Esophagus muscularis mucosa (tissue), 4 donors: ENCODE results near the gene LMO4. TPM values are rescaled to one million over a fixed set of nuclear protein-coding genes. Genes with fewer than 3 reads are reported as not detected.

Source experiments
- DNase-seq: peaks from one replicate; pipeline ENCODE4 v3.0.0-alpha.2; 2017; ENCODE audit errors: extremely low spot score
- H3K27ac ChIP-seq, 4 donors: fragments of 200-600 bp; sonication (generic); replicated peaks in 1 of 4; 1 replicate in 3 of 4; 2 replicates in 1 of 4; pipeline ENCODE4 v1.5.1; 2016 to 2019; ENCODE audit warnings: mild to moderate bottlenecking in 1 of 4
- H3K27me3 ChIP-seq, 4 donors: fragments of 200-600 bp; sonication (generic); one replicate each; pipeline versions ENCODE4 v1.5.1 to v1.6.0; 2016 to 2019
- H3K36me3 ChIP-seq, 4 donors: fragments of 200-600 bp; sonication (generic); one replicate each; pipeline ENCODE4 v1.5.1; 2016 to 2019
- H3K4me1 ChIP-seq, 4 donors: fragments of 200-600 bp; sonication (generic); one replicate each; pipeline ENCODE4 v1.5.1; 2016 to 2019
- H3K4me3 ChIP-seq, 4 donors: fragments of 200-600 bp; sonication (generic); 1 replicate in 2 of 4; 2 replicates in 2 of 4; pipeline ENCODE4 v1.5.1; 2016 to 2019; ENCODE audit warnings: mild to moderate bottlenecking in 4 of 4, moderate library complexity in 1 of 4
- H3K9me3 ChIP-seq, 4 donors: fragments of 200-600 bp; sonication (generic); 1 replicate in 3 of 4; 2 replicates in 1 of 4; pipeline ENCODE4 v1.5.1; 2016 to 2019
- EP300 ChIP-seq: sonication (generic); formaldehyde crosslinking; IDR thresholded peaks from one replicate; pipeline ENCODE4 v1.6.1; 2017; ENCODE audit warnings: antibody characterized with exemption
- POLR2A ChIP-seq: fragments of 450-650 bp; IDR thresholded peaks from one replicate; pipeline ENCODE4 v1.6.1; 2017; ENCODE audit warnings: antibody characterized with exemption, moderate library complexity, mild to moderate bottlenecking, low read depth
- POLR2AphosphoS5 ChIP-seq, 2 donors: sonication (generic); formaldehyde crosslinking; IDR thresholded peaks; one replicate each; pipeline ENCODE4 v1.6.1; 2017; ENCODE audit warnings: antibody characterized with exemption in 2 of 2
- WGBS: methylation state at CpG from one replicate; pipeline ENCODE4 v1.1.5; 2018; 5-methylcytosine and 5-hydroxymethylcytosine counted together
- intact Hi-C: fragments of 100-400 bp; cut with DNase I; formaldehyde crosslinking; loops from one replicate; pipeline ENCODE4 v1.15.1; 2023
- total RNA-seq, 4 donors: library from RNA; depleted of rRNA; stranded (reverse); fragments of >200 nt; gene quantifications; one replicate each; pipeline versions ENCODE4 v1.1.0 to v1.2.1, GENCODE V29; 2016
- TF ChIP-seq, protein P1 (sequence below), 3 experiments: fragments of 200-600 bp in 2 of 3; fragments of 450-650 bp in 1 of 3; sonication (generic) in 2 of 3; IDR thresholded peaks; one replicate each; pipeline ENCODE4 v1.5.1; 2017 to 2019; ENCODE audit warnings: antibody characterized with exemption in 3 of 3, mild to moderate bottlenecking in 2 of 3, moderate library complexity in 1 of 3

The LMO4 gene
- total RNA-seq, 4 donors from 2014 or later = 43.2 to 54.4 (median 47.7) TPM

DNA sequence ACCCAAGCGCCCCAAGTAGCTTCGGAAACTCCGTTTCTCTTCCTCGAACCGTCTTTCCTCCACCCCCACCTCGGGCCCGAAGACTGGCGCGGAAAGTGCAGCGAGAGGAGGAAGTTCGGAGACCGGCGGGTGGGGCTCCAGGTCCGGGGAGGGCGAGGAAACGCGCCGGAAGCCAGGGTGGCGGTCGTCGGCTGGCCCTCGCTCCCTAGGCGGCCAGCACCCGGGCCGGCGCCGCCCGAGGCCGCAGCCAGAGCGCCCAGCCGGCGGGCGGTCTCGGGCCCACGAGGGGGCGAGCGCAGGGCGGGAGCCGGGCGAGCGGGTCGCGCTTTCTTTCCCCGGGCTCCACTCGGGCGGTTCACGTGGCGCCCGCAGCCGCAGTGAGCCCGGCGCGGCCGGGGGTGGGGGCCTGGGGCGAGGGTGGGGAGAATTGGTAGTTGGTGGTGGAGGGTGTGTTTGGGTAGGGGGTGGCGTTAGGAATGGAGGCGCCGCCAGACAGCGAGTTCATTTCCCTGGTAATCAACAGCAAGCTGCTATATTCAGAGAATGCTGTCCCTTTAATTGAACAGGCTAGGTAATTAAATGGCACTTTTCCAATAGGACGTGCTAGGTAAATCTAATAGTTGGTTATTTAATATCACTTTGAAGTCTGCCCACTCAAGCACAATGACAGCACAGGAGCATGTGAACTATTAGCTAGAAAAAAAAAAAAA is 6.7 kb downstream of the LMO4 start:
- TF ChIP-seq, protein P1, sequence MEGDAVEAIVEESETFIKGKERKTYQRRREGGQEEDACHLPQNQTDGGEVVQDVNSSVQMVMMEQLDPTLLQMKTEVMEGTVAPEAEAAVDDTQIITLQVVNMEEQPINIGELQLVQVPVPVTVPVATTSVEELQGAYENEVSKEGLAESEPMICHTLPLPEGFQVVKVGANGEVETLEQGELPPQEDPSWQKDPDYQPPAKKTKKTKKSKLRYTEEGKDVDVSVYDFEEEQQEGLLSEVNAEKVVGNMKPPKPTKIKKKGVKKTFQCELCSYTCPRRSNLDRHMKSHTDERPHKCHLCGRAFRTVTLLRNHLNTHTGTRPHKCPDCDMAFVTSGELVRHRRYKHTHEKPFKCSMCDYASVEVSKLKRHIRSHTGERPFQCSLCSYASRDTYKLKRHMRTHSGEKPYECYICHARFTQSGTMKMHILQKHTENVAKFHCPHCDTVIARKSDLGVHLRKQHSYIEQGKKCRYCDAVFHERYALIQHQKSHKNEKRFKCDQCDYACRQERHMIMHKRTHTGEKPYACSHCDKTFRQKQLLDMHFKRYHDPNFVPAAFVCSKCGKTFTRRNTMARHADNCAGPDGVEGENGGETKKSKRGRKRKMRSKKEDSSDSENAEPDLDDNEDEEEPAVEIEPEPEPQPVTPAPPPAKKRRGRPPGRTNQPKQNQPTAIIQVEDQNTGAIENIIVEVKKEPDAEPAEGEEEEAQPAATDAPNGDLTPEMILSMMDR (IDR thresholded peaks at IDR 0.05) = peak; percentile 42 to 51 (median 48)
- TF ChIP-seq POLR2AphosphoS5 (IDR thresholded peaks at IDR 0.05) = peak in 1 of 2 donors; percentile 23
- no peak for TF ChIP-seq EP300
- TF ChIP-seq POLR2A = no peak
- DNase-seq = no peak
- WGBS = under 1% methylated on average over 21 of the region's 60 CpGs
- no peaks in the 10 kb centered on the region for H3K27me3 ChIP-seq
- H3K27ac ChIP-seq = peak overlapping the region; percentile 89 to 98 (median 94)
- H3K4me3 ChIP-seq = peak overlapping the region; percentile 77 to 97 (median 88)
- H3K36me3 ChIP-seq = peaks cover 8 to 19% (median 13%) of the 10 kb centered on the region in 4 donors
- intact Hi-C loops = no loop called here
- no peaks in the 10 kb centered on the region for H3K9me3 ChIP-seq
- peaks cover 52 to 69% (median 61%) of the 10 kb centered on the region in 4 donors for H3K4me1 ChIP-seq

DNA sequence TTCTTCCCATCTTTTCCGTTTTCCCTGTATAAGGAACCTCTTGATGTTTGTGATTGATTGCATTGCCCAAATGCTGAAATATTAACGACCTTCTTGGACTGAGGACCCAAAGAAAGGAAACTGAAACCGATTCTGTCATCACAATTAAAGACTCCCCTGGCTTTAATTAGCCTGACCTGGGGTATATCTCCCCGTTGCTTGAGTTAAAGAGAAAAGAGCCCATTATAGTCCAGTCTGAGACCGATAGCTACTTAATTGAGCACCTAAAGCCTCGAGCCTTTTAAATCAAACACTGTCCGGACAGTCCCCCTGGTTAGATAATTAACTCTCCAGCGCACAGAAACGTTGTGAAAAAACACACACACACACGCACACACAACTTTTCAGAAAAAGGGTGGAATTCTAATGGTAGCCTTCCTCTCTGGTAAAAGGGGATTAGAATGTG is 8.0 kb downstream of the LMO4 start:
- no peak for DNase-seq
- Histone ChIP-seq H3K9me3 (no peaks in the 10 kb centered on the region), H3K27me3 (no peaks in the 10 kb centered on the region), H3K4me1 (peaks cover 52 to 74% (median 64%) of the 10 kb centered on the region in 4 donors), H3K4me3 (peak overlapping the region; percentile 77 to 97 (median 88)), H3K27ac (peak overlapping the region; percentile 17 to 94 (median 60)), H3K36me3 (peaks cover 15 to 31% (median 24%) of the 10 kb centered on the region in 4 donors)
- no peak for TF ChIP-seq POLR2A
- TF ChIP-seq POLR2AphosphoS5 (IDR thresholded peaks at IDR 0.05) = no peak
- no peak for TF ChIP-seq EP300
- TF ChIP-seq, protein P1 (IDR thresholded peaks at IDR 0.05) = no peak
- WGBS = 40% methylated on average over 10 of the region's 10 CpGs
- intact Hi-C loops = no loop called here

DNA sequence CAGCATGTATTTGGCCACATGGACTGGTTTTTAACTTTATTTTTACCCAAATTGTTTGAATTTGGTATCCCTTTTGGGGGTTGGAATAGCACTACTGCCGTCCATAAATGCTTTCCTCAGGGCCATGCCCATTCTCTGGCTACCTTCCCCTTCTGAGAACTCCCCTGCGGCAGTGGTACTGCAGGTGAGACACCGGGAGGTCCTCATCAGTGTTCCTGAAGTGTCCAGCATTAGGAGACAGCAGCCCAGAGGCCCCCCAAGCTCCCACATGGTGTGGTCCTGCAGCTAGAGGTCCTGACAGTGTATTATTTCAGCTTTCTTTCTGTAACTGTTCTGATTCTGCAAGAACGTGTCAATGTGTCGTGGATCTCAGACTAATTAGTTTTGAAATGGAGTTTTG is 8.9 kb downstream of the LMO4 start:
- peak overlapping the region in 2 of 4 donors; percentile 89 to 94 for H3K27ac ChIP-seq
- DNase-seq = no peak
- H3K36me3 ChIP-seq = peaks cover 15 to 41% (median 29%) of the 10 kb centered on the region in 4 donors
- TF ChIP-seq EP300 (no peak), POLR2AphosphoS5 (IDR thresholded peaks at IDR 0.05) (no peak), POLR2A (no peak)
- TF ChIP-seq, protein P1 (IDR thresholded peaks at IDR 0.05) = no peak
- no peaks in the 10 kb centered on the region for H3K27me3 ChIP-seq
- H3K4me3 ChIP-seq = no peak overlapping the region
- intact Hi-C loops = no loop called here
- 61% methylated on average over 5 of the region's 5 CpGs for WGBS
- no peaks in the 10 kb centered on the region for H3K9me3 ChIP-seq
- H3K4me1 ChIP-seq = peaks cover 45 to 76% (median 62%) of the 10 kb centered on the region in 4 donors

DNA sequence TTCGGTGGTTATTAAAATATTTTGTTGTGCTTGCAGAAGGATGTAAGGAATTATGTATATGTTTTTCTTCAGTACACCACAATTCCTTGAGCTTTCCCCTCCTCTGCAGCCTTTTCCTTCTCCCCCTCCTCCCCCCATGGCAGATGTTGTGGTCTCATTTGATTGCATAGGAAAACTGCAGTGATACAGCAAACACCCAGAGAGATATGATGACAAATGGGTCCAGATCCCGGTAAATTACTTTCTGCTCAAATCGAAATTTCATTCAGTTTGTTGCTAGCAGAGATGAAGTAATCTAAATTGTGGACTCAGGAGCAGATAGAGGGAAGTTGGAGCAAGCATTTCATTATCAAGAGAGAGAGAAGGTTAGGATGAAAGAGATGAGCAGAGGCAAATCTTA is 9.9 kb downstream of the LMO4 start:
- Histone ChIP-seq H3K4me1 (peaks cover 35 to 70% (median 56%) of the 10 kb centered on the region in 4 donors), H3K27me3 (no peaks in the 10 kb centered on the region), H3K27ac (peak overlapping the region in 1 of 4 donors; percentile 5), H3K36me3 (peaks cover 15 to 50% (median 33%) of the 10 kb centered on the region in 4 donors), H3K4me3 (no peak overlapping the region), H3K9me3 (no peaks in the 10 kb centered on the region)
- WGBS = 26% methylated on average over 3 of the region's 3 CpGs
- intact Hi-C loops = no loop called here
- no peak for DNase-seq
- TF ChIP-seq POLR2AphosphoS5 (IDR thresholded peaks at IDR 0.05) (no peak), POLR2A (no peak), EP300 (no peak)
- TF ChIP-seq, protein P1 (IDR thresholded peaks at IDR 0.05) = no peak
